K562 (cell line): Measurements from ENCODE around the gene PHOSPHO1.

Experiments
- EP300 ChIP-seq: IDR thresholded peaks from 2 replicates; pipeline ENCODE4 v1.6.1; 2012; ENCODE audit warnings: low read length, improper control_type of control experiment
- FUS ChIP-seq: fragments of 200-400 bp; formaldehyde crosslinking; optimal IDR thresholded peaks from 2 replicates; pipeline ENCODE3; 2017; ENCODE audit warnings: low read depth, low read length
- GTF2F1 ChIP-seq: IDR thresholded peaks from 2 replicates; pipeline ENCODE4 v1.6.1; 2011; ENCODE audit warnings: low read depth, low read length, improper control_type of control experiment
- POLR2A ChIP-seq: fragments of 450-650 bp; conservative IDR thresholded peaks from 2 replicates; pipeline ENCODE4 v1.6.1; 2016
- POLR2AphosphoS5 ChIP-seq: IDR thresholded peaks from 2 replicates; pipeline ENCODE4 v1.6.1; 2011; ENCODE audit warnings: mild to moderate bottlenecking, low read depth, low read length, moderate library complexity; ENCODE audit not compliant: control insufficient read depth, insufficient read depth
- SAFB2 ChIP-seq: fragments of 200-400 bp; formaldehyde crosslinking; IDR thresholded peaks from 2 replicates; pipeline ENCODE4 v1.6.1; 2018; ENCODE audit warnings: borderline replicate concordance, low read length, low read depth, moderate library complexity; ENCODE audit not compliant: severe bottlenecking
- TAF1 ChIP-seq: IDR thresholded peaks from 2 replicates; pipeline ENCODE4 v1.6.1; 2011; ENCODE audit warnings: mild to moderate bottlenecking, low read length, moderate library complexity; ENCODE audit not compliant: insufficient read depth, control insufficient read depth, severe bottlenecking; ENCODE audit errors: extremely low read depth
- THRAP3 ChIP-seq: fragments of 450-650 bp; IDR thresholded peaks from 2 replicates; pipeline ENCODE4 v1.6.1; 2016; ENCODE audit warnings: mild to moderate bottlenecking, inconsistent platforms, borderline replicate concordance
- TF ChIP-seq, protein P1 (sequence below): fragments of 250-450 bp; sonication (Bioruptor Pico); IDR thresholded peaks from 2 replicates; pipeline ENCODE4 v1.8.0; 2022; ENCODE audit warnings: moderate library complexity, mild to moderate bottlenecking, inconsistent platforms
- TF ChIP-seq, protein P2 (sequence below): fragments of 250-450 bp; sonication (Bioruptor Pico); IDR thresholded peaks from 2 replicates; pipeline ENCODE4 v1.9.0; 2021; ENCODE audit warnings: mild to moderate bottlenecking, inconsistent platforms
- TF ChIP-seq, protein P3 (sequence below): sonication (generic); formaldehyde crosslinking; IDR thresholded peaks from 2 replicates; pipeline ENCODE4 v1.8.1; 2023; ENCODE audit warnings: mild to moderate bottlenecking, missing genetic modification reagents

DNA sequence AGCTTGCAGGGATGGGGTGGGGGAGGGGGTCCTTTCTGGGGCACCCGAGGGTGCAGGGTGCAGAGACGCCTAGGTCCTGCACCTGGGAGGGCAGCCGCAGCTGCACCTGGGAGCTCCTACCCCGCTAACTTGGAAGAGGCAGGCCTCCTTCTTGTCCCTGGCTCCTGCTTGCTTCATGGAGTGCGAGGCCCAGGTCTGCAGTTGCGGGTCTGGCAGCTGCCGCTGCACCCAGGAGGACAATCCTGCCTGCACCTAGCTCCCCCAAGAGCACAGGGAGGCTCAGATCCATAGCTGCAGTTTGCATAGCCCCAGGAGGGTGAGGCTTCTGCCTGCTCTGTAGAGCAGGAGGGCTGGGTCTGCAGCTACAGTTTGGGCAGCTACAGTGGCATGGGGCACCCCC, 46.8 kb downstream of the PHOSPHO1 start:
- no peak for TF ChIP-seq POLR2AphosphoS5
- TF ChIP-seq THRAP3, result no peak
- TF ChIP-seq, protein P1, sequence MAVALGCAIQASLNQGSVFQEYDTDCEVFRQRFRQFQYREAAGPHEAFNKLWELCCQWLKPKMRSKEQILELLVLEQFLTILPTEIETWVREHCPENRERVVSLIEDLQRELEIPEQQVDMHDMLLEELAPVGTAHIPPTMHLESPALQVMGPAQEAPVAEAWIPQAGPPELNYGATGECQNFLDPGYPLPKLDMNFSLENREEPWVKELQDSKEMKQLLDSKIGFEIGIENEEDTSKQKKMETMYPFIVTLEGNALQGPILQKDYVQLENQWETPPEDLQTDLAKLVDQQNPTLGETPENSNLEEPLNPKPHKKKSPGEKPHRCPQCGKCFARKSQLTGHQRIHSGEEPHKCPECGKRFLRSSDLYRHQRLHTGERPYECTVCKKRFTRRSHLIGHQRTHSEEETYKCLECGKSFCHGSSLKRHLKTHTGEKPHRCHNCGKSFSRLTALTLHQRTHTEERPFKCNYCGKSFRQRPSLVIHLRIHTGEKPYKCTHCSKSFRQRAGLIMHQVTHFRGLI (CRISPR knock-in tag), result no peak
- no peak for TF ChIP-seq POLR2A
- TF ChIP-seq GTF2F1, result no peak
- TF ChIP-seq SAFB2, result no peak
- TF ChIP-seq, protein P2, sequence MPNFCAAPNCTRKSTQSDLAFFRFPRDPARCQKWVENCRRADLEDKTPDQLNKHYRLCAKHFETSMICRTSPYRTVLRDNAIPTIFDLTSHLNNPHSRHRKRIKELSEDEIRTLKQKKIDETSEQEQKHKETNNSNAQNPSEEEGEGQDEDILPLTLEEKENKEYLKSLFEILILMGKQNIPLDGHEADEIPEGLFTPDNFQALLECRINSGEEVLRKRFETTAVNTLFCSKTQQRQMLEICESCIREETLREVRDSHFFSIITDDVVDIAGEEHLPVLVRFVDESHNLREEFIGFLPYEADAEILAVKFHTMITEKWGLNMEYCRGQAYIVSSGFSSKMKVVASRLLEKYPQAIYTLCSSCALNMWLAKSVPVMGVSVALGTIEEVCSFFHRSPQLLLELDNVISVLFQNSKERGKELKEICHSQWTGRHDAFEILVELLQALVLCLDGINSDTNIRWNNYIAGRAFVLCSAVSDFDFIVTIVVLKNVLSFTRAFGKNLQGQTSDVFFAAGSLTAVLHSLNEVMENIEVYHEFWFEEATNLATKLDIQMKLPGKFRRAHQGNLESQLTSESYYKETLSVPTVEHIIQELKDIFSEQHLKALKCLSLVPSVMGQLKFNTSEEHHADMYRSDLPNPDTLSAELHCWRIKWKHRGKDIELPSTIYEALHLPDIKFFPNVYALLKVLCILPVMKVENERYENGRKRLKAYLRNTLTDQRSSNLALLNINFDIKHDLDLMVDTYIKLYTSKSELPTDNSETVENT (CRISPR knock-in tag), result no peak
- no peak for TF ChIP-seq TAF1
- TF ChIP-seq FUS, result no peak
- TF ChIP-seq, protein P3, sequence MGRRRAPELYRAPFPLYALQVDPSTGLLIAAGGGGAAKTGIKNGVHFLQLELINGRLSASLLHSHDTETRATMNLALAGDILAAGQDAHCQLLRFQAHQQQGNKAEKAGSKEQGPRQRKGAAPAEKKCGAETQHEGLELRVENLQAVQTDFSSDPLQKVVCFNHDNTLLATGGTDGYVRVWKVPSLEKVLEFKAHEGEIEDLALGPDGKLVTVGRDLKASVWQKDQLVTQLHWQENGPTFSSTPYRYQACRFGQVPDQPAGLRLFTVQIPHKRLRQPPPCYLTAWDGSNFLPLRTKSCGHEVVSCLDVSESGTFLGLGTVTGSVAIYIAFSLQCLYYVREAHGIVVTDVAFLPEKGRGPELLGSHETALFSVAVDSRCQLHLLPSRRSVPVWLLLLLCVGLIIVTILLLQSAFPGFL (CRISPR knock-in tag), result no peak
- TF ChIP-seq EP300, result no peak
